Naive thymus-derived CD4-positive, alpha-beta T cell (primary cell): ENCODE data around the gene PFKL. TPM values are rescaled to one million over a fixed set of nuclear protein-coding genes. Genes with fewer than 3 reads are reported as not detected.
A peak's percentile ranks its signal among the peaks of the same experiment; 100 is the strongest.
"Not testable (repeated sequence)": the region's sequence is repeated elsewhere in the genome, so short reads cannot be mapped to it uniquely, and the experiment has no call there.

Experiments
- ATAC-seq: fragments of 150-1000 bp; cut with Tn5 transposase; 2 replicates; pipeline ENCODE4 v1.10.0; 2021; ENCODE audit warnings: mild to moderate bottlenecking, moderate library complexity
- CTCF ChIA-PET: fragments of 350-600 bp; sonication (Branson Sonifier 250); formaldehyde crosslinking; loops from one replicate; lab custom pipeline; 2021; ENCODE audit warnings: antibody characterized with exemption; lab: Charles Lee
- POLR2A ChIA-PET: fragments of 350-600 bp; sonication (Branson Sonifier 250); formaldehyde crosslinking; loops from one replicate; lab custom pipeline; 2021; ENCODE audit warnings: antibody characterized with exemption, inconsistent platforms; lab: Charles Lee
- DNase-seq, 9 donors: peaks; one replicate each; pipeline versions ENCODE4 v3.0.0 to v3.0.0-alpha.2; 2020 to 2022; ENCODE audit warnings: mixed read lengths in 1 of 9
- H3K27ac ChIP-seq: one replicate; pipeline ENCODE4 v1.7.0; 2013; ENCODE audit warnings: mild to moderate bottlenecking, low read depth, low read length, moderate library complexity
- H3K27me3 ChIP-seq, 2 donors: one replicate each; pipeline ENCODE4 v1.7.0; 2013; ENCODE audit warnings: low read length in 2 of 2, mild to moderate bottlenecking in 2 of 2, moderate library complexity in 2 of 2; ENCODE audit not compliant: control insufficient read depth in 2 of 2, insufficient read depth in 2 of 2
- H3K36me3 ChIP-seq, 3 experiments: 1 replicate in 2 of 3; 2 replicates in 1 of 3; pipeline ENCODE4 v1.7.0; 2013; ENCODE audit warnings: low read length in 3 of 3, mild to moderate bottlenecking in 3 of 3, moderate library complexity in 1 of 3; ENCODE audit not compliant: insufficient read depth in 3 of 3, control insufficient read depth in 2 of 3
- H3K4me1 ChIP-seq, 2 donors: one replicate each; pipeline ENCODE4 v1.7.0; 2013; ENCODE audit warnings: low read length in 2 of 2, mild to moderate bottlenecking in 2 of 2, moderate library complexity in 1 of 2; ENCODE audit not compliant: control insufficient read depth in 2 of 2, insufficient read depth in 2 of 2
- H3K4me3 ChIP-seq: 2 replicates; pipeline ENCODE4 v1.7.0; 2013; ENCODE audit warnings: mild to moderate bottlenecking, low read length
- H3K9me3 ChIP-seq, 3 experiments: 1 replicate in 2 of 3; 2 replicates in 1 of 3; pipeline ENCODE4 v1.7.0; 2013; ENCODE audit warnings: low read length in 3 of 3; ENCODE audit not compliant: control insufficient read depth in 2 of 3
- H3K27ac Mint-ChIP-seq, 9 donors: one replicate each; pipeline ENCODE4 v1.8.0; 2020 to 2022; ENCODE audit warnings: mixed read lengths in 9 of 9, mild to moderate bottlenecking in 8 of 9, moderate library complexity in 5 of 9, inconsistent platforms in 2 of 9
- H3K27me3 Mint-ChIP-seq, 5 donors: one replicate each; pipeline ENCODE4 v1.8.0; 2021 to 2022; ENCODE audit warnings: mixed read lengths in 5 of 5, mild to moderate bottlenecking in 1 of 5
- H3K36me3 Mint-ChIP-seq, 5 donors: one replicate each; pipeline ENCODE4 v1.8.0; 2020 to 2022; ENCODE audit warnings: mixed read lengths in 5 of 5, mild to moderate bottlenecking in 3 of 5, inconsistent platforms in 1 of 5
- H3K4me1 Mint-ChIP-seq, 7 donors: one replicate each; pipeline ENCODE4 v1.8.0; 2020 to 2022; ENCODE audit warnings: mixed read lengths in 7 of 7, mild to moderate bottlenecking in 3 of 7, inconsistent platforms in 1 of 7
- H3K4me3 Mint-ChIP-seq, 10 donors: one replicate each; pipeline ENCODE4 v1.8.0; 2020 to 2022; ENCODE audit warnings: mild to moderate bottlenecking in 10 of 10, mixed read lengths in 10 of 10, moderate library complexity in 6 of 10, inconsistent platforms in 2 of 10
- H3K9me3 Mint-ChIP-seq, 11 donors: one replicate each; pipeline ENCODE4 v1.8.0; 2020 to 2022; ENCODE audit warnings: mixed read lengths in 11 of 11, mild to moderate bottlenecking in 4 of 11, inconsistent platforms in 1 of 11, moderate library complexity in 1 of 11
- intact Hi-C, 2 donors: fragments of 100-400 bp; cut with micrococcal nuclease; formaldehyde crosslinking; loops; one replicate each; pipeline ENCODE4 v1.15.1; 2023
- polyA plus RNA-seq, 2 donors: library from polyadenylated mRNA; unstranded; fragments of 300-500 nt; fragmentation: Illumina TruSeq; gene quantifications; one replicate each; pipeline ENCODE4 v1.2.3, GENCODE V29; 2021
- total RNA-seq, 6 experiments: library from RNA in 5 of 6; stranded (reverse) in 5 of 6; gene quantifications; 1 replicate in 5 of 6; 2 replicates in 1 of 6; pipeline ENCODE4 v1.2.3 and lab custom pipeline; 2021 to 2026

Gene PFKL
- total and polyA plus RNA-seq, 7 experiments from 2014 or later = 75.0 to 196 (median 109) TPM

GRCh38 chr21:44356160-44356559, 56.3 kb downstream of the PFKL start:
- H3K4me1 Mint-ChIP-seq = peaks cover 45 to 68% (median 57%) of the 10 kb centered on the region in 7 donors
- H3K4me3 ChIP-seq = no peak overlapping the region
- H3K9me3 Mint-ChIP-seq = peaks cover 0 to 5% (median 0%) of the 10 kb centered on the region in 11 donors
- peaks cover 0 to 9% (median 0%) of the 10 kb centered on the region in 5 donors for H3K27me3 Mint-ChIP-seq
- CTCF ChIA-PET = interaction anchor here (1.5 kb wide), 1 partner anchor 14 kb away, joined by 4 read pairs; no protein-coding TSS in a partner anchor
- H3K4me1 ChIP-seq = peaks cover 16 to 38% of the 10 kb centered on the region in 2 donors
- H3K27me3 ChIP-seq = no peaks in the 10 kb centered on the region
- no peak overlapping the region for H3K27ac ChIP-seq
- POLR2A ChIA-PET = interaction anchor here (0.8 to 3.5 kb wide), 2 partner anchors 17 to 468 kb away, joined by 7 to 37 read pairs; partner anchors contain the start of gene CFAP410
- peaks cover 0 to 47% (median 3%) of the 10 kb centered on the region in 5 donors for H3K36me3 Mint-ChIP-seq
- ATAC-seq (no peak), DNase-seq (no peak)
- intact Hi-C loops = no loop called here
- no peaks in the 10 kb centered on the region for H3K36me3 ChIP-seq
- H3K4me3 Mint-ChIP-seq = peak overlapping the region in 4 of 10 donors; percentile 39 to 86 (median 61)
- peak overlapping the region in 4 of 9 donors; percentile 6 to 81 (median 62) for H3K27ac Mint-ChIP-seq
- no peaks in the 10 kb centered on the region for H3K9me3 ChIP-seq

GRCh38 chr21:44356636-44357035, 56.8 kb downstream of the PFKL start:
- H3K27ac ChIP-seq = no peak overlapping the region
- peaks cover 16 to 38% of the 10 kb centered on the region in 2 donors for H3K4me1 ChIP-seq
- ChIA-PET CTCF (interaction anchor here (1.5 kb wide), 1 partner anchor 15 kb away, joined by 4 read pairs; no protein-coding TSS in a partner anchor), POLR2A (no interaction called here)
- H3K9me3 Mint-ChIP-seq = peaks cover 0 to 5% (median 0%) of the 10 kb centered on the region in 11 donors
- peaks cover 0 to 6% (median 0%) of the 10 kb centered on the region in 5 donors for H3K27me3 Mint-ChIP-seq
- ATAC-seq (no peak), DNase-seq (no peak)
- intact Hi-C loops = no loop called here
- peaks cover 0 to 49% (median 3%) of the 10 kb centered on the region in 5 donors for H3K36me3 Mint-ChIP-seq
- peaks cover 45 to 64% (median 53%) of the 10 kb centered on the region in 7 donors for H3K4me1 Mint-ChIP-seq
- H3K4me3 Mint-ChIP-seq = peak overlapping the region in 3 of 10 donors; percentile 4 to 86 (median 69)
- H3K27me3 ChIP-seq = no peaks in the 10 kb centered on the region
- H3K4me3 ChIP-seq = no peak overlapping the region
- no peaks in the 10 kb centered on the region for H3K36me3 ChIP-seq
- no peaks in the 10 kb centered on the region for H3K9me3 ChIP-seq
- H3K27ac Mint-ChIP-seq = peak overlapping the region in 2 of 9 donors; percentile 45 to 66

GRCh38 chr21:44357064-44357837, 57.4 kb downstream of the PFKL start:
- Histone ChIP-seq H3K27ac (no peak overlapping the region), H3K4me3 (no peak overlapping the region), H3K27me3 (no peaks in the 10 kb centered on the region), H3K36me3 (no peaks in the 10 kb centered on the region), H3K4me1 (peaks cover 16 to 36% of the 10 kb centered on the region in 2 donors), H3K9me3 (no peaks in the 10 kb centered on the region)
- ATAC-seq = no peak
- peak overlapping the region in 1 of 9 donors; percentile 45 for H3K27ac Mint-ChIP-seq
- peaks cover 0 to 49% (median 3%) of the 10 kb centered on the region in 5 donors for H3K36me3 Mint-ChIP-seq
- peak overlapping the region in 1 of 10 donors; percentile 4 for H3K4me3 Mint-ChIP-seq
- peaks cover 0 to 6% (median 0%) of the 10 kb centered on the region in 5 donors for H3K27me3 Mint-ChIP-seq
- H3K9me3 Mint-ChIP-seq = peaks cover 0 to 5% (median 0%) of the 10 kb centered on the region in 11 donors
- CTCF ChIA-PET = no interaction called here
- DNase-seq = no peak
- peaks cover 43 to 60% (median 49%) of the 10 kb centered on the region in 7 donors for H3K4me1 Mint-ChIP-seq
- intact Hi-C loops = no loop called here
- POLR2A ChIA-PET = no interaction called here

DNA sequence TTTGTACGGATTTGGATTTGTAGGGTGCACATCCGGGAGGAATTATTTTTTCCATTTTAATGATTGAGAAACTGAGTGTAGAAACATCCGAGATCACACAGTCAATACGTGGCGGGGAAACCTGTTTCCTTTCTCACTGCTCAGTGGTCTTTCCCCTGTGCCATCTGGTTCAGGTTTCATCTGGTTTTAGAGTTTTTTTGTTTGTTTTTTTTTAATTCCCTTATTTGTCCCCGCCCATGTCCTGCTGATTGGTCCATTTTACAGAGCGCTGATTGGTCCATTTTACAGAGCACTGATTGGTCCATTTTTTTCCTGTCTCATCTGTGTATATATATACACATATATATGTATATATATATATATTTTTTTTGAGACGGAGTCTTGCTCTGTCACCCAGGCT, 59.5 kb downstream of the PFKL start:
- POLR2A ChIA-PET = no interaction called here

DNA sequence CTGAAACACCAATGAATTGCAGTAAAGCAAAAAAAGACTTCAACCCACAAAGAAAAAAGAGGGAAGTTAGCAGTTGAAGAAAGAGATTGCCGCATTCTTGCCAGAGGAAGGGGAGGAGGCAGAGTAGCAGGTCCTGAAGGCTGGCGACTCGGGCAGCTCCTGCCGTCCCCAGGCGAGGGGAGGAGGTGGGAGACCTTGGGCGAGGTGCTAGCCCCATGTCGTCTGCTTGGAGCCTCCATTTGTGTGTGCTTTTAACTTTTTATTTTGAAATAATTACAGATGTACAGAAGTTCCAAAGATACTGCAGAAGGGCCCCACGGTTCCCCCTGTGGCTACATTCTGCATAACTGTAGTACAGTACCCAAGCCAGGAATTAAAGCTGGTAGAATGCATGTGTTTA, 60.3 kb downstream of the PFKL start:
- ChIA-PET CTCF (no interaction called here), POLR2A (no interaction called here)
- no peaks in the 10 kb centered on the region for H3K27me3 ChIP-seq
- DNase-seq (no peak), ATAC-seq (peak; percentile 68)
- peak overlapping the region in 1 of 9 donors; percentile 24 for H3K27ac Mint-ChIP-seq
- H3K27me3 Mint-ChIP-seq = peaks cover 0 to 5% (median 0%) of the 10 kb centered on the region in 5 donors
- H3K4me3 ChIP-seq = no peak overlapping the region
- H3K36me3 Mint-ChIP-seq = peaks cover 0 to 51% (median 7%) of the 10 kb centered on the region in 5 donors
- no peak overlapping the region for H3K27ac ChIP-seq
- H3K4me1 Mint-ChIP-seq = peaks cover 17 to 31% (median 22%) of the 10 kb centered on the region in 7 donors
- peaks cover 0 to 7% of the 10 kb centered on the region in 2 donors for H3K4me1 ChIP-seq
- intact Hi-C loops = no loop called here
- H3K36me3 ChIP-seq = no peaks in the 10 kb centered on the region
- peak overlapping the region in 4 of 10 donors; percentile 11 to 41 (median 33) for H3K4me3 Mint-ChIP-seq
- peaks cover 0 to 10% (median 7%) of the 10 kb centered on the region in 11 donors for H3K9me3 Mint-ChIP-seq
- peaks cover 0 to 5% (median 0%) of the 10 kb centered on the region in 3 experiments for H3K9me3 ChIP-seq

More for the DNA sequence above, 59.5 kb downstream of the PFKL start:
- H3K27ac Mint-ChIP-seq = peak overlapping the region in 2 of 9 donors; percentile 24 to 29
- no peak overlapping the region for H3K4me3 ChIP-seq
- ATAC-seq (no peak), DNase-seq (no peak)
- peaks cover 25 to 38% (median 28%) of the 10 kb centered on the region in 7 donors for H3K4me1 Mint-ChIP-seq
- H3K4me3 Mint-ChIP-seq = no peak overlapping the region
- H3K36me3 ChIP-seq = no peaks in the 10 kb centered on the region
- peaks cover 0 to 14% of the 10 kb centered on the region in 2 donors for H3K4me1 ChIP-seq
- H3K9me3 ChIP-seq = peaks cover 0 to 5% (median 0%) of the 10 kb centered on the region in 3 experiments
- no peaks in the 10 kb centered on the region for H3K27me3 ChIP-seq
- peaks cover 0 to 55% (median 7%) of the 10 kb centered on the region in 5 donors for H3K36me3 Mint-ChIP-seq
- no peak overlapping the region for H3K27ac ChIP-seq
- H3K9me3 Mint-ChIP-seq = peaks cover 0 to 10% (median 7%) of the 10 kb centered on the region in 11 donors
- CTCF ChIA-PET = no interaction called here
- intact Hi-C loops = loop anchor here in 1 of 2 donors (2.0 kb wide), 1 partner anchor 45 kb away; no protein-coding TSS in a partner anchor
- H3K27me3 Mint-ChIP-seq = peaks cover 0 to 5% (median 0%) of the 10 kb centered on the region in 5 donors

- peaks cover 4 to 15% (median 11%) of the 10 kb centered on the region in 7 donors for H3K4me1 Mint-ChIP-seq
- H3K27me3 ChIP-seq, H3K36me3 ChIP-seq, H3K9me3 ChIP-seq, H3K9me3 Mint-ChIP-seq, H3K4me1 ChIP-seq, intact Hi-C loops, POLR2A ChIA-PET, H3K27me3 Mint-ChIP-seq, H3K4me3 Mint-ChIP-seq, H3K4me3 ChIP-seq, H3K27ac ChIP-seq, H3K27ac Mint-ChIP-seq, ATAC-seq, DNase-seq: not testable (repeated sequence)
- CTCF ChIA-PET = interaction anchor here (0.9 kb wide), 1 partner anchor 19 kb away, joined by 3 read pairs; no protein-coding TSS in a partner anchor
- peaks cover 0 to 40% (median 7%) of the 10 kb centered on the region in 5 donors for H3K36me3 Mint-ChIP-seq
Observed at GRCh38 chr21:44361903-44362302, 62.0 kb downstream of the PFKL start.
